HG02678 (cell line): Measurements from ENCODE around the gene ZFAND2B.
"Not testable (repeated sequence)": the region's sequence is repeated elsewhere in the genome, so short reads cannot be mapped to it uniquely, and the experiment has no call there.

Experiments used
- ATAC-seq: cut with Tn5 transposase; IDR thresholded peaks from one replicate; pipeline ENCODE4 v1.9.1; 2021; ENCODE audit warnings: mild to moderate bottlenecking, moderate library complexity; ENCODE audit not compliant: unreplicated experiment

ZFAND2B gene

GRCh38 chr2:219175486-219175885 lies 31.1 kb upstream of the ZFAND2B start:
- ATAC-seq: no peak

GRCh38 chr2:219175928-219176817 lies 30.4 kb upstream of the ZFAND2B start:
- peak; percentile 30 for ATAC-seq

- peak; percentile 70 for ATAC-seq
These were observed 29.6 kb upstream of the ZFAND2B start, which contains the start of gene CNPPD1 for GRCh38 chr2:219176818-219177551. CNPPD1 (minus strand) TSS chr2:219176925; CDS start chr2:219176828, 97 bp downstream.

- ATAC-seq: peak; percentile 43
These were observed 28.8 kb upstream of the ZFAND2B start, which contains the start of gene RETREG2 for GRCh38 chr2:219177552-219178376. RETREG2 (plus strand) TSS chr2:219178275; CDS start chr2:219178353, 78 bp downstream.

- ATAC-seq: peak; percentile 10
These were observed 28.0 kb upstream of the ZFAND2B start for GRCh38 chr2:219178377-219179175.

- ATAC-seq: no peak
These were observed 26.7 kb upstream of the ZFAND2B start for GRCh38 chr2:219179601-219180465.

DNA sequence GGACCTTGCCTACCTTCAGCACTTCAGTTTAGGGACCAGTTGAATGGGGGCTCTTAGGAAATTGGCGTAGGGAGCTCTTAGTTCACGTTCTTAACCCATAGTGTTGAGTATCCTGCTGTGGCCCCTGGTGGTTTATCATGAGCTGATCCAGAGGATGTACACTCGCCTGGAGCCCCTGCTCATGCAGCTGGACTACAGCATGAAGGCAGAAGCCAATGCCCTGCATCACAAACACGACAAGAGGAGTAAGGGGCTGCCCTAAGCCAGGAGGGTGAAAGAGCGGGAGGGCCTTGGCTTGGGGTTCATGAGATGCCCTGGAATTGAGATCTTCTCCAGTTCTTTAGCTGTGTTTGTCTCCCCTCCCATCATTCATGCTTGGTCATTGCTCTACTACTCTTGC lies 25.6 kb upstream of the ZFAND2B start:
- no peak for ATAC-seq

DNA sequence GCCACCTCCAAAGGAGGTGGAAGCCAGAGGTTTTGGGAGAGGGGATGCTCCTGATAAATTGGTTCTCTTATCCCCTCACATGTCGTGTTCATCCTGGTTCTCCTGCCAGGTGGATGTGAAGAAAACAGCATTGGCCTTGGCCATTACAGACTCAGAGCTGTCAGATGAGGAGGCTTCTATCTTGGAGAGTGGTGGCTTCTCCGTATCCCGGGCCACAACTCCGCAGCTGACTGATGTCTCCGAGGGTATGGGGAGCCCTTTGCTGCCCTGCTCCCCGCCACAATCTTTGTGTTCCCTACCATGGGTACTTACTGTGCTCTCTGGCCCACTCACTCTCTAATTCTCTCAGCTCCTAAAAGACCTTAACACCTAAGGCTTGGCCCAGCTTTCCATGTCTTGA lies 25.1 kb upstream of the ZFAND2B start:
- ATAC-seq: no peak

- ATAC-seq: no peak
These were observed 24.0 kb upstream of the ZFAND2B start for GRCh38 chr2:219182331-219183150.

GRCh38 chr2:219183151-219183772 lies 23.3 kb upstream of the ZFAND2B start:
- no peak for ATAC-seq

GRCh38 chr2:219184121-219184520 lies 22.5 kb upstream of the ZFAND2B start:
- ATAC-seq: no peak

- no peak for ATAC-seq
These were observed 19.7 kb upstream of the ZFAND2B start for GRCh38 chr2:219186754-219187456.

GRCh38 chr2:219197388-219197787 lies 9.2 kb upstream of the ZFAND2B start:
- no peak for ATAC-seq

GRCh38 chr2:219198974-219199373 lies 7.6 kb upstream of the ZFAND2B start:
- no peak for ATAC-seq

- no peak for ATAC-seq
These were observed 6.9 kb upstream of the ZFAND2B start for GRCh38 chr2:219199470-219200211.

DNA sequence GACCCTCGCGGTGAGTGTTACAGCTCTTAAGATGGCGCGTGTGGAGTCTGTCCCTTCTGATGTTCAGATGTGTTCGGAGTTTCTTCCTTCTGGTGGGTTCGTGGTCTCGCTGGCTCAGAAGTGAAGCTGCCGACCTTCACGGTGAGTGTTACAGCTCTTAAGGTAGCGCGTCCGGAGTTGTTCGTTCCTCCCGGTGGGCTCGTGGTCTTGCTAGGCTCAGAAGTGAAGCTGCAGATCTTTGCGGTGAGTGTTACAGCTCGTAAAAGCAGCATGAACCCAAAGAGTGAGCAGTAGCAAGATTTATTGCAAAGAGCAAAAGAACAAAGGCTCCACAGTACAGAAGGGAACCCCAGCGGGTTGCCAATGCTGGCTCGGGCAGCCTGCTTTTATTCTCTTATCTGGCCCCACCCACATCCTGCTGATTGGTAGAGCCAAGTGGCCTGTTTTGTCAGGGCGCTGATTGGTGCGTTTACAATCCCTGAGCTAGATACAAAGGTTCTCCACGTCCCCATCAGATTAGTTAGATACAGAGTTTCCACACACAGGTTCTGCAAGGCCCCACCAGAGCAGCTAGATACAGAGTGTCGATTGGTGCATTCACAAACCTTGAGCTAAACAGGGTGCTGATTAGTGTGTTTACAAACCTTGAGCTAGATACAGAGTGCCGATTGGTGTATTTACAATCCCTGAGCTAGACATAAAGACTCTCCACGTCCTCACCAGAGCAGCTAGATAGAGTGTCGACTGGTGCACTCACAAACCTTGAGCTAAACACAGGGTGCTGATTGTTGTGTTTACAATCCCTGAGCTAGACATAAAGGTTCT lies 5.9 kb upstream of the ZFAND2B start:
- not testable (repeated sequence) for ATAC-seq
